Astrocyte (in vitro differentiated cells and primary cell): ENCODE data around the gene NCBP1. TPM values are rescaled to one million over a fixed set of nuclear protein-coding genes. Genes with fewer than 3 reads are reported as not detected.
A peak's percentile ranks its signal among the peaks of the same experiment; 100 is the strongest.

Source experiments
- DNase-seq: peaks from one replicate; pipeline ENCODE4 v3.0.0-alpha.2; 2010; ENCODE audit warnings: low read depth
- FAIRE-seq: peaks from 2 replicates; lab custom pipeline; 2011; peaks lifted over from hg19 to GRCh38; lab: Jason Lieb, UNC
- H2AFZ ChIP-seq: 2 replicates; pipeline ENCODE4 v1.6.0; 2012; ENCODE audit warnings: low read depth, low read length, inconsistent platforms
- H3K27ac ChIP-seq: 2 replicates; pipeline ENCODE4 v1.5.1; 2011; ENCODE audit warnings: low read depth, low read length, inconsistent platforms
- H3K27me3 ChIP-seq: 2 replicates; pipeline ENCODE4 v1.6.0; 2011; ENCODE audit warnings: low read length, inconsistent platforms; ENCODE audit not compliant: insufficient read depth
- H3K36me3 ChIP-seq: 2 replicates; pipeline ENCODE4 v1.5.1; 2011; ENCODE audit warnings: low read length, inconsistent platforms; ENCODE audit not compliant: insufficient read depth
- H3K4me1 ChIP-seq: 2 replicates; pipeline ENCODE4 v1.5.1; 2011; ENCODE audit warnings: low read length, inconsistent platforms; ENCODE audit not compliant: insufficient read depth
- H3K4me2 ChIP-seq: 2 replicates; pipeline ENCODE4 v1.6.0; 2012; ENCODE audit warnings: low read length, inconsistent platforms
- H3K4me3 ChIP-seq: 2 replicates; pipeline ENCODE4 v1.5.1; 2011; ENCODE audit warnings: low read depth, mild to moderate bottlenecking, low read length, inconsistent platforms; ENCODE audit not compliant: insufficient read depth
- H3K79me2 ChIP-seq: 2 replicates; pipeline ENCODE4 v1.6.0; 2012; ENCODE audit warnings: mild to moderate bottlenecking, low read length, inconsistent platforms; ENCODE audit not compliant: insufficient read depth
- H3K9ac ChIP-seq: 2 replicates; pipeline ENCODE4 v1.6.0; 2012; ENCODE audit warnings: mild to moderate bottlenecking, low read length, inconsistent platforms
- H3K9me3 ChIP-seq: 2 replicates; pipeline ENCODE4 v1.5.1; 2012; ENCODE audit warnings: low read depth, mild to moderate bottlenecking, low read length, inconsistent platforms; ENCODE audit not compliant: insufficient read depth
- H4K20me1 ChIP-seq: 2 replicates; pipeline ENCODE4 v1.6.0; 2012; ENCODE audit warnings: low read length, inconsistent platforms; ENCODE audit not compliant: insufficient read depth
- H3K27ac Mint-ChIP-seq: one replicate; pipeline ENCODE4 v1.8.0; 2021; ENCODE audit warnings: mild to moderate bottlenecking, mixed read lengths; ENCODE audit not compliant: unreplicated experiment
- H3K27me3 Mint-ChIP-seq: one replicate; pipeline ENCODE4 v1.8.0; 2021; ENCODE audit warnings: low read depth, mixed read lengths; ENCODE audit not compliant: unreplicated experiment
- H3K36me3 Mint-ChIP-seq: one replicate; pipeline ENCODE4 v1.8.0; 2021; ENCODE audit warnings: low read depth, mixed read lengths; ENCODE audit not compliant: unreplicated experiment
- H3K4me1 Mint-ChIP-seq: one replicate; pipeline ENCODE4 v1.8.0; 2021; ENCODE audit warnings: low read depth, mixed read lengths; ENCODE audit not compliant: unreplicated experiment
- H3K4me3 Mint-ChIP-seq: one replicate; pipeline ENCODE4 v1.8.0; 2021; ENCODE audit warnings: mild to moderate bottlenecking, moderate library complexity, mixed read lengths; ENCODE audit not compliant: unreplicated experiment
- H3K9me3 Mint-ChIP-seq: one replicate; pipeline ENCODE4 v1.8.0; 2021; ENCODE audit warnings: mild to moderate bottlenecking, mixed read lengths; ENCODE audit not compliant: unreplicated experiment
- CTCF ChIP-seq: IDR thresholded peaks from 2 replicates; pipeline ENCODE4 v1.5.1; 2011; ENCODE audit warnings: low read depth, mild to moderate bottlenecking, inconsistent platforms, low read length, moderate library complexity; ENCODE audit not compliant: insufficient read depth
- EZH2 ChIP-seq: IDR thresholded peaks from 2 replicates; pipeline ENCODE4 v1.6.1; 2012; ENCODE audit warnings: mild to moderate bottlenecking, low read length, inconsistent platforms; ENCODE audit not compliant: insufficient read depth
- total RNA-seq: library from RNA; stranded (reverse); gene quantifications from 2 replicates; pipeline ENCODE4 v1.2.1, GENCODE V29; 2021

Gene NCBP1
- total RNA-seq, 1 donor from 2014 or later, result 43.0 TPM

DNA sequence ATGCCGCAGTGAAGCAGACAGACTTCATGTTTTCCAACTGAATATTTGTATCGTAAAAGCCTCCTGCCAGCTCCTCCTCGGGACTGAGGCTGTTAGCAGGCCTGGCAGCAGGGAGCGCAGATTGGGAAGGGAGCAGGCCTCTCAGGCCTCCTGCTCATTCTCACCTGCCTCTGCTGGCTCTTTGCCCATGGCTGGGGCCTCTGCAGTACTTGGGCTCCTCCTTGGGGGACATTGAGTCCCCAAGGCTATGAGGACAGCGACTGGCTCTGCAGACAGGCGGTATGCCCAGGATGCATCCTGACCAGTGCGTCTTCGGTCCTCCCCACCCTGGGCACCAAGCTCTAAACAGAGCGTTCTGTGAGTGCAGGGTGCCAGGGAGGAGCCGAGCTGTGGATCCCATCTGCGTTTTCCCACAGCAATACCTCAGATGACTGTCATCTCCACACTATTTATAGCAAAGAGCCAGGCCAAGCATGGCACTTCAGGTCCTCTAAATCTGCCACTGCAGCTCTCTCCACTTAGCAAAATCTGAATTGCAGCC, 39.2 kb upstream of the NCBP1 start:
- no peaks in the 10 kb centered on the region for H3K9me3 ChIP-seq
- H2AFZ ChIP-seq, result no peak overlapping the region
- no peak overlapping the region for H3K4me3 Mint-ChIP-seq
- no peaks in the 10 kb centered on the region for H3K4me1 ChIP-seq
- H3K27me3 ChIP-seq, result peaks cover 4% of the 10 kb centered on the region
- H3K27ac Mint-ChIP-seq, result no peak overlapping the region
- peaks cover 3% of the 10 kb centered on the region for H3K4me1 Mint-ChIP-seq
- no peaks in the 10 kb centered on the region for H4K20me1 ChIP-seq
- H3K27me3 Mint-ChIP-seq, result peaks cover 15% of the 10 kb centered on the region
- no peak overlapping the region for H3K4me3 ChIP-seq
- no peaks in the 10 kb centered on the region for H3K9me3 Mint-ChIP-seq
- no peaks in the 10 kb centered on the region for H3K36me3 ChIP-seq
- no peaks in the 10 kb centered on the region for H3K36me3 Mint-ChIP-seq
- no peak for FAIRE-seq
- no peak for DNase-seq
- no peak overlapping the region for H3K4me2 ChIP-seq
- no peak overlapping the region for H3K9ac ChIP-seq
- TF ChIP-seq CTCF (no peak), EZH2 (no peak)
- H3K27ac ChIP-seq, result no peak overlapping the region
- no peaks in the 10 kb centered on the region for H3K79me2 ChIP-seq

- no peaks in the 10 kb centered on the region for H3K4me1 ChIP-seq
- peaks cover 10% of the 10 kb centered on the region for H3K36me3 ChIP-seq
- Mint-ChIP-seq H3K36me3 (peaks cover 3% of the 10 kb centered on the region), H3K27me3 (peaks cover 15% of the 10 kb centered on the region), H3K9me3 (no peaks in the 10 kb centered on the region), H3K27ac (no peak overlapping the region), H3K4me1 (peaks cover 3% of the 10 kb centered on the region), H3K4me3 (no peak overlapping the region)
- FAIRE-seq (no peak), DNase-seq (no peak)
- TF ChIP-seq CTCF (no peak), EZH2 (no peak)
- H3K4me3 ChIP-seq, result no peak overlapping the region
- no peak overlapping the region for H2AFZ ChIP-seq
- H3K27ac ChIP-seq, result no peak overlapping the region
- H3K27me3 ChIP-seq, result peaks cover 2% of the 10 kb centered on the region
- no peak overlapping the region for H3K9ac ChIP-seq
- no peak overlapping the region for H3K4me2 ChIP-seq
- H4K20me1 ChIP-seq, result no peaks in the 10 kb centered on the region
- no peaks in the 10 kb centered on the region for H3K79me2 ChIP-seq
- no peaks in the 10 kb centered on the region for H3K9me3 ChIP-seq
Observed at GRCh38 chr9:97596906-97597305, 36.7 kb upstream of the NCBP1 start.

DNA sequence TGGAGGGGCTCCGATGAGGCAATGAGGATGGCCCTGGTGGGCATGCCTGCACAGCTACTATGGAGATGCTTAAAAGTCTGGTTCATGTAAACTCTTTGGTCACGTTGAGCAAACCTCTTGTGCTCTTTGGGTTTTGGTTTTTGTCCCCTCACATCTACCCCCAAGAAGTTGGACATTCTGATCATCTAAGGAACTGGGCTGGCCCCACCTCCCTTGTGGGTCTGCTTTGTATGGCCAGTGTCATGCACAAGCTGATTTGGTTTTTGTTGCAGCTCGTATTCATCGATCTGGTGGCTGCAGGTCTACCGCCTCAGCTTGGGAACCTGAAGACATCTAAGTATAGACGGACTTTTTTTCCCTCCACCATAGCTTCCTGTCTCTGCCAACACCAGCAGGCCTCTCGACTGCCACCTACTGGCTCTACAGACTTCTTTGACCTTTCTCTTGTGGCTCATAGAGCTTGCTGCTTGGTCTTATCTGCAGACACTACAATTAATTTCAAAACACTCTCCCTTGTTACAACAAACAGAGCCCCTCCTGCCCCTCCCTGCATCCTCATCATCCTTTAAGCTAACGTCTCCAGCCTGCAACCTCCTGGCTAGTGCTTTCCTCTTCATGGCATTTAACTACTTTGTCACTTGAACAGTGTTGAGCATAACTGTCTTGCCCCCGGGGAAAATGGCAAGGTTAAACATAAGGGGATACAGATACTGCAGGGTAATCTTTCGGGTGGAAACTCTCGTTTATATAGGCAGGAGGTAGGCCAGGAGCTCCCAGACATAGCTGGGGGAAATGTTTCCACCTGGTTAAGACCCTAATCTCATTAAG, 34.9 kb upstream of the NCBP1 start:
- Histone ChIP-seq H3K9me3 (no peaks in the 10 kb centered on the region), H4K20me1 (no peaks in the 10 kb centered on the region), H3K4me1 (no peaks in the 10 kb centered on the region), H3K36me3 (peaks cover 18% of the 10 kb centered on the region), H2AFZ (no peak overlapping the region), H3K4me3 (no peak overlapping the region), H3K9ac (no peak overlapping the region), H3K27me3 (peaks cover 2% of the 10 kb centered on the region), H3K79me2 (no peaks in the 10 kb centered on the region), H3K27ac (no peak overlapping the region), H3K4me2 (no peak overlapping the region)
- Mint-ChIP-seq H3K27me3 (peaks cover 9% of the 10 kb centered on the region), H3K4me3 (no peak overlapping the region), H3K4me1 (peaks cover under 1% of the 10 kb centered on the region), H3K36me3 (peaks cover 11% of the 10 kb centered on the region), H3K27ac (no peak overlapping the region), H3K9me3 (no peaks in the 10 kb centered on the region)
- FAIRE-seq (no peak), DNase-seq (peak; percentile 58)
- peak; percentile 92 for TF ChIP-seq CTCF
- no peak for TF ChIP-seq EZH2
